Karpas-422 (cell line): Measurements from ENCODE around the gene SMIM14. TPM values are rescaled to one million over a fixed set of nuclear protein-coding genes. Genes with fewer than 3 reads are reported as not detected.
"Not testable (repeated sequence)": the region's sequence is repeated elsewhere in the genome, so short reads cannot be mapped to it uniquely, and the experiment has no call there.

ENCODE experiments used
- DNase-seq: peaks from one replicate; pipeline ENCODE4 v3.0.0-alpha.2; 2015
- H2AFZ ChIP-seq: fragments of 200-600 bp; sonication (generic); 2 replicates; pipeline ENCODE4 v1.6.1; 2014; ENCODE audit warnings: antibody characterized with exemption, low read length, mixed read lengths
- H3K27ac ChIP-seq: fragments of 200-600 bp; sonication (generic); 2 replicates; pipeline ENCODE4 v1.5.1; 2014; ENCODE audit warnings: mild to moderate bottlenecking, low read length, moderate library complexity
- H3K27me3 ChIP-seq: fragments of 200-600 bp; sonication (generic); 2 replicates; pipeline ENCODE4 v1.6.1; 2014; ENCODE audit warnings: low read length, mixed read lengths
- H3K36me3 ChIP-seq: fragments of 200-600 bp; sonication (generic); 2 replicates; pipeline ENCODE4 v1.6.1; 2014; ENCODE audit warnings: low read length, mixed read lengths; ENCODE audit not compliant: insufficient read depth
- H3K4me1 ChIP-seq: fragments of 200-600 bp; sonication (generic); 2 replicates; pipeline ENCODE4 v1.6.1; 2014; ENCODE audit warnings: mild to moderate bottlenecking, low read length, mixed read lengths
- H3K4me2 ChIP-seq: fragments of 200-600 bp; sonication (generic); 2 replicates; pipeline ENCODE4 v1.6.1; 2014; ENCODE audit warnings: low read length, low read depth, mild to moderate bottlenecking; ENCODE audit not compliant: poor library complexity, severe bottlenecking
- H3K4me3 ChIP-seq: fragments of 200-600 bp; sonication (generic); 2 replicates; pipeline ENCODE4 v1.5.1; 2014; ENCODE audit warnings: mild to moderate bottlenecking, antibody characterized with exemption, low read length, mixed read lengths
- H3K79me2 ChIP-seq: fragments of 200-600 bp; sonication (generic); 2 replicates; pipeline ENCODE4 v1.6.1; 2014; ENCODE audit warnings: mild to moderate bottlenecking, low read length, mixed read lengths
- H3K9ac ChIP-seq: fragments of 200-600 bp; sonication (generic); 2 replicates; pipeline ENCODE4 v1.6.0; 2014; ENCODE audit warnings: low read length
- H3K9me2 ChIP-seq: fragments of 200-600 bp; sonication (generic), shearing (Covaris generic); replicated peaks from 2 replicates; pipeline ENCODE4 v1.6.0; 2014; ENCODE audit warnings: mild to moderate bottlenecking, low read length, moderate library complexity; ENCODE audit not compliant: insufficient read depth
- H3K9me3 ChIP-seq: fragments of 300-700, 200-600 bp; sonication (generic); 2 replicates; pipeline ENCODE4 v1.6.1; 2014; ENCODE audit warnings: low read length, mixed read lengths
- H4K20me1 ChIP-seq: fragments of 200-600 bp; sonication (generic); 2 replicates; pipeline ENCODE4 v1.6.1; 2014; ENCODE audit warnings: mild to moderate bottlenecking, antibody characterized with exemption, low read length, low read depth; ENCODE audit not compliant: insufficient read depth
- total RNA-seq: library from RNA; depleted of rRNA; stranded (reverse); fragments of >200 nt; shearing (Covaris generic); gene quantifications from 2 replicates; pipeline ENCODE4 v1.2.3, GENCODE V29; 2014; ENCODE audit warnings: low replicate concordance; rRNA removed

The SMIM14 gene
- 174 and 689 TPM in 2 replicates for total RNA-seq

GRCh38 chr4:39638354-39639239 lies at the start of gene SMIM14:
SMIM14 (minus strand) TSS chr4:39638865; CDS start chr4:39605145, 33,720 bp downstream.
- Histone ChIP-seq H4K20me1 (no peaks in the 10 kb centered on the region; the same call in 1 of the 2 replicates), H3K36me3 (no peaks in the 10 kb centered on the region), H3K27ac (peak within 1 kb of the TSS; percentile 74), H3K9ac (peak within 1 kb of the TSS; percentile 82), H2AFZ (peak within 1 kb of the TSS; percentile 58), H3K4me2 (peak within 1 kb of the TSS; percentile 83), H3K9me2 (no peaks in the 10 kb centered on the region), H3K4me1 (peaks cover 50% of the 10 kb centered on the region), H3K79me2 (no peaks in the 10 kb centered on the region), H3K27me3 (no peaks in the 10 kb centered on the region), H3K9me3 (no peaks in the 10 kb centered on the region), H3K4me3 (peak within 1 kb of the TSS; percentile 87)
- peak; percentile 95 for DNase-seq

GRCh38 chr4:39687014-39687413 lies 48.3 kb upstream of the SMIM14 start:
- H3K79me2 ChIP-seq, result no peaks in the 10 kb centered on the region
- no peak overlapping the region for H3K4me3 ChIP-seq
- no peaks in the 10 kb centered on the region for H3K9me2 ChIP-seq
- peak overlapping the region; percentile 15 for H3K4me2 ChIP-seq
- H4K20me1 ChIP-seq, result no peaks in the 10 kb centered on the region
- H2AFZ ChIP-seq, result no peak overlapping the region; the same call in 1 of the 2 replicates
- H3K27me3 ChIP-seq, result no peaks in the 10 kb centered on the region
- peak; percentile 37 for DNase-seq
- H3K9ac ChIP-seq, result no peak overlapping the region; the same call in 1 of the 2 replicates
- H3K36me3 ChIP-seq, result no peaks in the 10 kb centered on the region
- peaks cover 12% of the 10 kb centered on the region for H3K4me1 ChIP-seq
- no peaks in the 10 kb centered on the region for H3K9me3 ChIP-seq
- H3K27ac ChIP-seq, result no peak overlapping the region

- Histone ChIP-seq H2AFZ (no peak overlapping the region), H3K9ac (no peak overlapping the region), H3K4me1 (peaks cover 12% of the 10 kb centered on the region), H3K79me2 (no peaks in the 10 kb centered on the region), H3K9me3 (no peaks in the 10 kb centered on the region), H4K20me1 (no peaks in the 10 kb centered on the region), H3K36me3 (no peaks in the 10 kb centered on the region), H3K4me2 (no peak overlapping the region), H3K4me3 (no peak overlapping the region), H3K9me2 (no peaks in the 10 kb centered on the region), H3K27ac (no peak overlapping the region), H3K27me3 (no peaks in the 10 kb centered on the region)
- peak; percentile 2 for DNase-seq
Observed at GRCh38 chr4:39685990-39686389, 47.3 kb upstream of the SMIM14 start.

GRCh38 chr4:39682138-39682537 lies 43.5 kb upstream of the SMIM14 start:
- Histone ChIP-seq H3K4me2 (no peak overlapping the region), H3K9me2 (no peaks in the 10 kb centered on the region), H3K27ac (no peak overlapping the region), H3K36me3 (no peaks in the 10 kb centered on the region), H3K9me3 (no peaks in the 10 kb centered on the region), H3K9ac (no peak overlapping the region), H4K20me1 (no peaks in the 10 kb centered on the region), H2AFZ (no peak overlapping the region), H3K27me3 (no peaks in the 10 kb centered on the region), H3K79me2 (no peaks in the 10 kb centered on the region), H3K4me1 (peaks cover 10% of the 10 kb centered on the region), H3K4me3 (no peak overlapping the region)
- DNase-seq, result no peak

GRCh38 chr4:39681003-39681402 lies 42.3 kb upstream of the SMIM14 start:
- H3K9ac ChIP-seq, H3K4me1 ChIP-seq, H3K79me2 ChIP-seq, H4K20me1 ChIP-seq, H3K27me3 ChIP-seq, H3K9me3 ChIP-seq, H3K9me2 ChIP-seq, DNase-seq, H3K27ac ChIP-seq, H3K4me3 ChIP-seq, H3K4me2 ChIP-seq, H3K36me3 ChIP-seq, H2AFZ ChIP-seq: not testable (repeated sequence)

GRCh38 chr4:39675681-39676080 lies 37.0 kb upstream of the SMIM14 start:
- DNase-seq, H3K4me2 ChIP-seq, H3K27ac ChIP-seq, H3K79me2 ChIP-seq, H3K4me1 ChIP-seq, H3K4me3 ChIP-seq, H3K36me3 ChIP-seq, H4K20me1 ChIP-seq, H3K9ac ChIP-seq, H3K9me2 ChIP-seq, H3K27me3 ChIP-seq, H3K9me3 ChIP-seq, H2AFZ ChIP-seq: not testable (repeated sequence)

- H3K79me2 ChIP-seq, H3K9me2 ChIP-seq, H3K9ac ChIP-seq, H3K36me3 ChIP-seq, H4K20me1 ChIP-seq, H3K4me3 ChIP-seq, H3K4me2 ChIP-seq, H3K27ac ChIP-seq, DNase-seq, H3K27me3 ChIP-seq, H3K9me3 ChIP-seq, H2AFZ ChIP-seq: not testable (repeated sequence)
- peaks cover 17% of the 10 kb centered on the region for H3K4me1 ChIP-seq
Observed at GRCh38 chr4:39670296-39670695, 31.6 kb upstream of the SMIM14 start.

GRCh38 chr4:39668887-39669286 lies 30.2 kb upstream of the SMIM14 start:
- Histone ChIP-seq H3K36me3 (no peaks in the 10 kb centered on the region), H3K9ac (no peak overlapping the region), H3K27ac (no peak overlapping the region), H3K4me2 (no peak overlapping the region), H3K4me1 (peaks cover 22% of the 10 kb centered on the region), H3K27me3 (no peaks in the 10 kb centered on the region), H3K9me3 (no peaks in the 10 kb centered on the region), H4K20me1 (no peaks in the 10 kb centered on the region), H3K4me3 (no peak overlapping the region), H3K9me2 (no peaks in the 10 kb centered on the region), H3K79me2 (no peaks in the 10 kb centered on the region), H2AFZ (no peak overlapping the region)
- DNase-seq, result no peak
